Hepatocyte (in vitro differentiated cells): ENCODE results near the gene RNASEL.

Experiments used
- CTCF ChIP-seq: fragments of 200-600 bp; sonication (generic); IDR thresholded peaks from 2 replicates; pipeline ENCODE4 v1.5.1; 2016; ENCODE audit warnings: antibody characterized with exemption, mild to moderate bottlenecking; ENCODE audit not compliant: poor library complexity
- EZH2 ChIP-seq: fragments of 200-600 bp; sonication (generic); IDR thresholded peaks from 2 replicates; pipeline ENCODE4 v1.6.1; 2016; ENCODE audit warnings: antibody characterized with exemption, mild to moderate bottlenecking, borderline replicate concordance
- EZH2phosphoT487 ChIP-seq: fragments of 200-600 bp; sonication (generic); IDR thresholded peaks from one replicate; pipeline ENCODE4 v1.6.1; 2018; ENCODE audit warnings: antibody characterized with exemption, mild to moderate bottlenecking, low read depth, moderate library complexity; ENCODE audit not compliant: unreplicated experiment, severe bottlenecking

- no peak for TF ChIP-seq CTCF
- no peak for TF ChIP-seq EZH2
- TF ChIP-seq EZH2phosphoT487, result no peak
These were observed 18.5 kb upstream of the RNASEL start for GRCh38 chr1:182607566-182607965.
